WTC11 (cell line): ENCODE measurements around the gene CXCL12. TPM values are rescaled to one million over a fixed set of nuclear protein-coding genes. Genes with fewer than 3 reads are reported as not detected.

Source experiments
- ATAC-seq: fragments of 200-7000 bp; cut with Tn5 transposase; 2 replicates; pipeline ENCODE4 v1.10.0; 2021; ENCODE audit warnings: mild to moderate bottlenecking, moderate library complexity
- CTCF ChIA-PET: fragments of 300-600 bp; sonication (Branson Sonifier 250); formaldehyde crosslinking; loops from one replicate; lab custom pipeline; 2021; ENCODE audit warnings: antibody characterized with exemption; lab: Charles Lee
- POLR2A ChIA-PET: fragments of 350-600 bp; sonication (Branson Sonifier 250); formaldehyde crosslinking; loops from one replicate; lab custom pipeline; 2021; ENCODE audit warnings: antibody characterized with exemption; lab: Charles Lee
- DNase-seq: peaks from one replicate; pipeline ENCODE4 v3.0.0; 2021; ENCODE audit warnings: low spot score
- H3K27ac Mint-ChIP-seq: 2 replicates; pipeline ENCODE4 v1.8.0; 2021; ENCODE audit warnings: mixed read lengths
- H3K27me3 Mint-ChIP-seq: 2 replicates; pipeline ENCODE4 v1.8.0; 2021; ENCODE audit warnings: low read depth, mild to moderate bottlenecking, moderate library complexity, mixed read lengths
- H3K36me3 Mint-ChIP-seq: 2 replicates; pipeline ENCODE4 v1.8.0; 2021; ENCODE audit warnings: mixed read lengths
- H3K4me1 Mint-ChIP-seq: 2 replicates; pipeline ENCODE4 v1.8.0; 2022; ENCODE audit warnings: mixed read lengths
- H3K4me3 Mint-ChIP-seq: 2 replicates; pipeline ENCODE4 v1.8.0; 2021; ENCODE audit warnings: mild to moderate bottlenecking, moderate library complexity, mixed read lengths
- H3K9me3 Mint-ChIP-seq: 2 replicates; pipeline ENCODE4 v1.8.0; 2021; ENCODE audit warnings: mixed read lengths
- ATF2 ChIP-seq: sonication (generic); formaldehyde crosslinking; IDR thresholded peaks from 2 replicates; pipeline ENCODE4 v1.8.1; 2022; ENCODE audit warnings: low read depth, missing genetic modification reagents, borderline replicate concordance
- ATF3 ChIP-seq: sonication (generic); formaldehyde crosslinking; conservative IDR thresholded peaks from 2 replicates; pipeline ENCODE4 v1.8.1; 2022; ENCODE audit warnings: mild to moderate bottlenecking, missing genetic modification reagents
- CDX4 ChIP-seq: fragments of 250-450 bp; sonication (Bioruptor Pico); IDR thresholded peaks from 2 replicates; pipeline ENCODE4 v1.9.0; 2021; ENCODE audit warnings: moderate library complexity, mild to moderate bottlenecking, inconsistent platforms, borderline replicate concordance
- E2F5 ChIP-seq: sonication (generic); formaldehyde crosslinking; IDR thresholded peaks from 2 replicates; pipeline ENCODE4 v1.8.1; 2022; ENCODE audit warnings: mild to moderate bottlenecking, moderate library complexity, missing genetic modification reagents
- ELF4 ChIP-seq: sonication (generic); formaldehyde crosslinking; IDR thresholded peaks from 2 replicates; pipeline ENCODE4 v1.8.1; 2022; ENCODE audit warnings: low read depth, mild to moderate bottlenecking, moderate library complexity, missing genetic modification reagents
- FOXK1 ChIP-seq: sonication (generic); formaldehyde crosslinking; IDR thresholded peaks from 2 replicates; pipeline ENCODE4 v1.8.0; 2022; ENCODE audit warnings: mild to moderate bottlenecking, moderate library complexity, missing genetic modification reagents
- FOXP1 ChIP-seq: sonication (generic); formaldehyde crosslinking; IDR thresholded peaks from 2 replicates; pipeline ENCODE4 v1.8.0; 2022; ENCODE audit warnings: missing genetic modification reagents, mild to moderate bottlenecking, moderate library complexity, borderline replicate concordance
- MAX ChIP-seq: sonication (generic); formaldehyde crosslinking; IDR thresholded peaks from 2 replicates; pipeline ENCODE4 v1.8.0; 2022; ENCODE audit warnings: mild to moderate bottlenecking, missing genetic modification reagents
- PRDM15 ChIP-seq: sonication (generic); formaldehyde crosslinking; IDR thresholded peaks from 2 replicates; pipeline ENCODE4 v1.8.0; 2022; ENCODE audit warnings: missing genetic modification reagents
- RORB ChIP-seq: fragments of 250-450 bp; sonication (Bioruptor Pico); IDR thresholded peaks from 2 replicates; pipeline ENCODE4 v1.9.0; 2021; ENCODE audit warnings: mild to moderate bottlenecking
- ZNF219 ChIP-seq: sonication (generic); formaldehyde crosslinking; IDR thresholded peaks from 2 replicates; pipeline ENCODE4 v1.8.0; 2023; ENCODE audit warnings: missing genetic modification reagents, mild to moderate bottlenecking, borderline replicate concordance
- ZNF423 ChIP-seq: fragments of 250-450 bp; sonication (Bioruptor Pico); IDR thresholded peaks from 2 replicates; pipeline ENCODE4 v2.1.2; 2022; ENCODE audit warnings: mild to moderate bottlenecking, moderate library complexity
- ZNF425 ChIP-seq: fragments of 250-450 bp; sonication (Bioruptor Pico); conservative IDR thresholded peaks from 2 replicates; pipeline ENCODE4 v1.9.0; 2021; ENCODE audit warnings: mild to moderate bottlenecking
- total RNA-seq: library from RNA; stranded (reverse); gene quantifications from 3 replicates; pipeline ENCODE4 v1.2.3, GENCODE V29; 2021

The CXCL12 gene
- total RNA-seq, 1 experiment from 2014 or later = 52.4 TPM

GRCh38 chr10:44383749-44384600, 922 bp downstream of the CXCL12 start (continued):
- TF ChIP-seq ZNF425 (no peak), ATF2 (CRISPR knock-in tag) (no peak), ZNF219 (CRISPR knock-in tag) (no peak), ATF3 (CRISPR knock-in tag) (no peak), MAX (CRISPR knock-in tag) (no peak), RORB (no peak)

- H3K36me3 Mint-ChIP-seq = peaks cover 28% of the 10 kb centered on the region
- H3K4me1 Mint-ChIP-seq = peaks cover 60% of the 10 kb centered on the region
- H3K27ac Mint-ChIP-seq = peak overlapping the region; percentile 66
- H3K27me3 Mint-ChIP-seq = peaks cover 25% of the 10 kb centered on the region
- ChIA-PET POLR2A (interaction anchor here (0.6 to 3.9 kb wide), 7 partner anchors 9 to 125 kb away, joined by 3 to 19 read pairs (median 4); no protein-coding TSS in a partner anchor), CTCF (interaction anchor here (0.6 to 4.9 kb wide), 21 partner anchors 10 to 713 kb away, joined by 3 to 40 read pairs (median 5); no protein-coding TSS in a partner anchor)
- H3K4me3 Mint-ChIP-seq = peak overlapping the region; percentile 82
- no peak for DNase-seq
- H3K9me3 Mint-ChIP-seq = no peaks in the 10 kb centered on the region
- TF ChIP-seq ELF4 (CRISPR knock-in tag) (no peak), E2F5 (CRISPR knock-in tag) (no peak)
- ATAC-seq = no peak
These were observed 1.7 kb downstream of the CXCL12 start for GRCh38 chr10:44382981-44383748.

- ChIA-PET CTCF (interaction anchor here (0.7 to 4.9 kb wide), 22 partner anchors 11 to 712 kb away, joined by 3 to 40 read pairs (median 4); no protein-coding TSS in a partner anchor), POLR2A (interaction anchor here (0.6 to 3.9 kb wide), 7 partner anchors 9 to 40 kb away, joined by 3 to 19 read pairs (median 4); no protein-coding TSS in a partner anchor)
- Mint-ChIP-seq H3K4me1 (peaks cover 69% of the 10 kb centered on the region), H3K27ac (peak overlapping the region; percentile 92), H3K36me3 (peaks cover 36% of the 10 kb centered on the region), H3K9me3 (no peaks in the 10 kb centered on the region), H3K4me3 (peak overlapping the region; percentile 82), H3K27me3 (peaks cover 21% of the 10 kb centered on the region)
- ATAC-seq = peak; percentile 41
- TF ChIP-seq PRDM15 = peak; percentile 64
- peak; percentile 85 for TF ChIP-seq ZNF423 (CRISPR knock-in tag)
- TF ChIP-seq FOXK1 = 0 out of 2 replicates have a peak, but pooled peaks have one; percentile 33
- TF ChIP-seq CDX4 = no peak
- TF ChIP-seq FOXP1 (CRISPR knock-in tag) = 0 out of 2 replicates have a peak, but pooled peaks have one; percentile 21
- DNase-seq = peak; percentile 65
These were observed 2.6 kb downstream of the CXCL12 start for GRCh38 chr10:44382131-44382858.
